Mammary epithelial cell (primary cell): ENCODE measurements around the gene HAO2.

Experiments used
- CTCF ChIP-seq, 2 donors: IDR thresholded peaks in 1 of 2; conservative IDR thresholded peaks in 1 of 2; 2 replicates each; pipeline ENCODE4 v1.5.1; 2011 to 2012; ENCODE audit warnings: inconsistent platforms in 2 of 2, low read length in 2 of 2, mild to moderate bottlenecking in 2 of 2, control low read depth in 1 of 2, low read depth in 1 of 2; ENCODE audit not compliant: insufficient read depth in 1 of 2; ENCODE audit errors: extremely low read depth in 1 of 2
- EZH2 ChIP-seq: IDR thresholded peaks from 2 replicates; pipeline ENCODE4 v1.6.1; 2012; ENCODE audit warnings: low read length, inconsistent platforms, borderline replicate concordance

- TF ChIP-seq CTCF (conservative IDR thresholded peaks at IDR 0.05 in 1 of 2, IDR thresholded peaks at IDR 0.05 in 1 of 2; ENCODE audit: extremely low read depth in 1 of 2, insufficient read depth in 1 of 2, low read depth in 1 of 2, low read length in 2 of 2), result no peak
- no peak for TF ChIP-seq EZH2
Observed at GRCh38 chr1:119361620-119362344, 6.8 kb upstream of the HAO2 start.
